PC-3 (cell line): Measurements from ENCODE around the gene AFG1L. TPM values are rescaled to one million over a fixed set of nuclear protein-coding genes. Genes with fewer than 3 reads are reported as not detected.
A peak's percentile ranks its signal among the peaks of the same experiment; 100 is the strongest.

Experiments
- ATAC-seq: fragments of 200-7000 bp; cut with Tn5 transposase; 2 replicates; pipeline ENCODE4 v1.9.1; 2020; ENCODE audit warnings: mild to moderate bottlenecking, moderate library complexity
- BruUV-seq: library from RNA; stranded (reverse); fragments of 400-500 nt; replicated peaks from 2 replicates; lab custom pipeline; 2021; lab: Mats Ljungman, UMichigan
- CTCF ChIA-PET: fragments of 300-600 bp; sonication (Branson Sonifier 250); formaldehyde crosslinking; loops from one replicate; lab custom pipeline; 2022; ENCODE audit warnings: antibody characterized with exemption; lab: Charles Lee
- POLR2A ChIA-PET: fragments of 300-600 bp; sonication (Branson Sonifier 250); formaldehyde crosslinking; loops from one replicate; lab custom pipeline; 2022; ENCODE audit warnings: antibody characterized with exemption; ENCODE audit not compliant: unreplicated experiment; lab: Charles Lee
- DNase-seq: peaks from one replicate; pipeline ENCODE4 v3.0.0-alpha.2; 2015
- H2AFZ ChIP-seq: fragments of 300-600 bp; sonication (generic); 2 replicates; pipeline ENCODE4 v1.6.0; 2016; ENCODE audit warnings: antibody characterized with exemption, low read length
- H3F3A ChIP-seq: fragments of 300-600 bp; sonication (generic); one replicate; pipeline ENCODE4 v1.6.0; 2017; ENCODE audit warnings: antibody characterized with exemption, low read length, control low read depth, mild to moderate bottlenecking; ENCODE audit not compliant: unreplicated experiment
- H3K27ac ChIP-seq: fragments of 300-600 bp; sonication (generic); 2 replicates; pipeline ENCODE4 v1.5.1; 2016; ENCODE audit warnings: mild to moderate bottlenecking, low read length
- H3K27me3 ChIP-seq: fragments of 300-600 bp; sonication (generic); 2 replicates; pipeline ENCODE4 v1.6.1; 2016; ENCODE audit warnings: low read length, mixed read lengths
- H3K36me3 ChIP-seq: fragments of 300-600 bp; sonication (generic); 2 replicates; pipeline ENCODE4 v1.6.1; 2016; ENCODE audit warnings: low read depth, mixed run types, low read length, mixed read lengths
- H3K4me1 ChIP-seq: fragments of 300-600 bp; sonication (generic); 2 replicates; pipeline ENCODE4 v1.5.1; 2016; ENCODE audit warnings: low read length; ENCODE audit not compliant: insufficient read depth
- H3K4me2 ChIP-seq: fragments of 300-600 bp; sonication (generic); 2 replicates; pipeline ENCODE4 v1.6.0; 2016; ENCODE audit warnings: low read length
- H3K4me3 ChIP-seq: fragments of 300-600 bp; sonication (generic); 2 replicates; pipeline ENCODE4 v1.5.1; 2016; ENCODE audit warnings: mild to moderate bottlenecking, low read length, mixed read lengths
- H3K79me2 ChIP-seq: fragments of 300-600 bp; sonication (generic); 2 replicates; pipeline ENCODE4 v1.6.1; 2017; ENCODE audit warnings: low read length, mixed read lengths
- H3K9ac ChIP-seq: fragments of 300-600 bp; sonication (generic); 2 replicates; pipeline ENCODE4 v1.6.0; 2016; ENCODE audit warnings: mild to moderate bottlenecking, low read length
- H3K9me2 ChIP-seq: fragments of 300-600 bp; sonication (generic); replicated peaks from 2 replicates; pipeline ENCODE4 v1.6.1; 2016; ENCODE audit warnings: mixed run types, low read length, mixed read lengths
- H3K9me3 ChIP-seq: fragments of 300-600 bp; sonication (generic); 2 replicates; pipeline ENCODE4 v1.6.1; 2016; ENCODE audit warnings: low read length, mixed read lengths
- H4K20me1 ChIP-seq: fragments of 300-600 bp; sonication (generic); 2 replicates; pipeline ENCODE4 v1.6.1; 2016; ENCODE audit warnings: low read length, mixed read lengths
- EZH2 ChIP-seq: fragments of 300-600 bp; sonication (generic); IDR thresholded peaks from one replicate; pipeline ENCODE4 v1.6.1; 2017; ENCODE audit warnings: antibody characterized with exemption, mild to moderate bottlenecking, low read length; ENCODE audit not compliant: unreplicated experiment
- EZH2phosphoT487 ChIP-seq: fragments of 300-600 bp; sonication (generic); IDR thresholded peaks from 2 replicates; pipeline ENCODE4 v1.6.1; 2018; ENCODE audit warnings: mild to moderate bottlenecking, antibody characterized with exemption, low read length, borderline replicate concordance
- intact Hi-C: fragments of 100-400 bp; cut with micrococcal nuclease; formaldehyde crosslinking; loops from 2 replicates; pipeline ENCODE4 v1.9.0; 2023
- total RNA-seq: library from RNA; depleted of rRNA; stranded (reverse); fragments of >200 nt; gene quantifications from 2 replicates; pipeline ENCODE4 v1.2.3, GENCODE V29; 2014
- TF ChIP-seq, protein P1 (sequence below): fragments of 300-600 bp; sonication (generic); conservative IDR thresholded peaks from 2 replicates; pipeline ENCODE4 v1.5.1; 2017; ENCODE audit warnings: antibody characterized with exemption, low read depth, mild to moderate bottlenecking, low read length

AFG1L gene
- total RNA-seq, 1 experiment from 2014 or later: 3.6 TPM

DNA sequence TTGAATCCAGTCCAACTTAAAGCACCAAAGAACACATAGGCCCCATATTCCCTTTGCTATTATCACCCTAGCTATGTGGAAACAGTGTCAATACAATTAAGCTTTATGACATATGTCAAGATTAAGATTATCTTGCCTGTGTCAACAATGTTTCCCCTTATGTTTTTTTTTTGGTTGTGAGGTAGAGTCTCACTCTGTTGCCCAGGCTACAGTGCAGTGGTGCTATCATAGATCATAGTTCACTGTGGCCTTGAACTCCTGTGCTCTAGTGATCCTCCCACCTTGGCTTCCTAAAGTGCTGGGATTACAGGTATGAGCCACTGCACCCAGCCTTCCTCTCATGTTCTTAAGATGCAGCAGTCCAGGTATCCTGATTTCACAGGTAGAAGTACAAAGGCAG lies 17.8 kb downstream of the AFG1L start:
- Histone ChIP-seq H3K79me2 (no peaks in the 10 kb centered on the region), H3K9me3 (no peaks in the 10 kb centered on the region), H3K4me1 (peaks cover 4% of the 10 kb centered on the region; the same call in 1 of the 2 replicates), H3K27ac (no peak overlapping the region), H3K4me3 (no peak overlapping the region), H3K4me2 (no peak overlapping the region), H3K9ac (no peak overlapping the region), H3K36me3 (no peaks in the 10 kb centered on the region), H3K9me2 (no peaks in the 10 kb centered on the region), H3F3A (no peaks in the 10 kb centered on the region), H3K27me3 (no peaks in the 10 kb centered on the region), H2AFZ (no peak overlapping the region), H4K20me1 (no peaks in the 10 kb centered on the region)
- ChIA-PET POLR2A (no interaction called here), CTCF (no interaction called here)
- intact Hi-C loops: no loop called here
- no TSS peak for BruUV-seq
- DNase-seq (no peak), ATAC-seq (no peak)
- no peak for TF ChIP-seq EZH2phosphoT487
- TF ChIP-seq, protein P1, sequence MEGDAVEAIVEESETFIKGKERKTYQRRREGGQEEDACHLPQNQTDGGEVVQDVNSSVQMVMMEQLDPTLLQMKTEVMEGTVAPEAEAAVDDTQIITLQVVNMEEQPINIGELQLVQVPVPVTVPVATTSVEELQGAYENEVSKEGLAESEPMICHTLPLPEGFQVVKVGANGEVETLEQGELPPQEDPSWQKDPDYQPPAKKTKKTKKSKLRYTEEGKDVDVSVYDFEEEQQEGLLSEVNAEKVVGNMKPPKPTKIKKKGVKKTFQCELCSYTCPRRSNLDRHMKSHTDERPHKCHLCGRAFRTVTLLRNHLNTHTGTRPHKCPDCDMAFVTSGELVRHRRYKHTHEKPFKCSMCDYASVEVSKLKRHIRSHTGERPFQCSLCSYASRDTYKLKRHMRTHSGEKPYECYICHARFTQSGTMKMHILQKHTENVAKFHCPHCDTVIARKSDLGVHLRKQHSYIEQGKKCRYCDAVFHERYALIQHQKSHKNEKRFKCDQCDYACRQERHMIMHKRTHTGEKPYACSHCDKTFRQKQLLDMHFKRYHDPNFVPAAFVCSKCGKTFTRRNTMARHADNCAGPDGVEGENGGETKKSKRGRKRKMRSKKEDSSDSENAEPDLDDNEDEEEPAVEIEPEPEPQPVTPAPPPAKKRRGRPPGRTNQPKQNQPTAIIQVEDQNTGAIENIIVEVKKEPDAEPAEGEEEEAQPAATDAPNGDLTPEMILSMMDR: no peak
- TF ChIP-seq EZH2: no peak

DNA sequence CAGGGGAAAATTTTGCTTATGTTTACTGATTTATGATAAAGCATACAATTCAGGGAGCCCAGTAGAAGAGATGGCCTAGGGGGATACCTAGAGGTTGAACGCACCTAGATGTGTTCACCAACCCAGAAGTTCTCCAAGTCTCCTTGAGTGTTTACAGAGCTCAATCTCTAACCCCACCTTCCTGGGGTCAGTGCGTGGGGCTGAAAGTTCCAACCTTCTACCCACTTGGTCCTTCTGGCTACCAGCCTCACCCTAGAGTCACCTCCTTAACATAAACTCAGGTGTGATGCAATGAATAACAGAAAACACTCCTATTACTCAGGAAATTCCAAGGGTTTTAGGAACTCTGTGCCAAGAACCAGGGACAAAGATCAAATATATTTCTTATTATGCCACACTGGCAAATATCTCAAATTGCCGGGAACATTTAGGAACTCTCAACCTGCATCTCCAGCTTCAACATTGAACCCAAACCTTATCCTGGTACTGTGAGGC lies 26.4 kb downstream of the AFG1L start:
- Histone ChIP-seq H2AFZ (no peak overlapping the region), H3K4me2 (no peak overlapping the region), H3K9me2 (no peaks in the 10 kb centered on the region), H3K79me2 (no peaks in the 10 kb centered on the region), H4K20me1 (no peaks in the 10 kb centered on the region), H3K27ac (no peak overlapping the region), H3K4me3 (no peak overlapping the region), H3F3A (no peaks in the 10 kb centered on the region), H3K36me3 (no peaks in the 10 kb centered on the region), H3K27me3 (no peaks in the 10 kb centered on the region), H3K9me3 (no peaks in the 10 kb centered on the region), H3K4me1 (no peaks in the 10 kb centered on the region), H3K9ac (no peak overlapping the region)
- TF ChIP-seq EZH2: no peak
- ChIA-PET POLR2A (no interaction called here), CTCF (no interaction called here)
- DNase-seq: peak; percentile 7
- intact Hi-C loops: no loop called here
- no TSS peak for BruUV-seq
- no peak for ATAC-seq

DNA sequence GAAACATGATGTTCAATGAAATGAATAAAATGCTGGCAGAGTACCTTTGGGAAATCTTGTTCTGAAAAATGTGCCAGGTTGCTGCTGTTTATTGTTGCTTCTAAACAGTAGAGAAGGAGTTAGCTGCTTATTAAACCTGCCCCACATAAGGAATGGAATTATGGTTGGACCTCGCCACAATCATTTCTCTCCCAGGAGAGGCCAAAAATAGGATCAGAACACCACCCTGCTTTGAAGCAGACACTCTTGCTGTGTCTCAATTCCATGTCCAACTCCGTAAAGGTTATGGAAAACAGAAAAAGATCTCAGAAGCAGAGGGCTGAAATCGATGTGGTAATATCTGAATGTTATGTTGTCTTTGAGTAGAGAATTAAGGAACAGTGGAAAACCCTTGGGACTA lies 27.9 kb downstream of the AFG1L start:
- CTCF ChIA-PET: no interaction called here

More for the DNA sequence above, 27.9 kb downstream of the AFG1L start:
- no peaks in the 10 kb centered on the region for H4K20me1 ChIP-seq
- H3K4me1 ChIP-seq: no peaks in the 10 kb centered on the region
- no peak overlapping the region for H3K27ac ChIP-seq
- no peak overlapping the region for H3K9ac ChIP-seq
- no peak overlapping the region for H2AFZ ChIP-seq
- no peak overlapping the region for H3K4me3 ChIP-seq
- H3K9me3 ChIP-seq: no peaks in the 10 kb centered on the region
- TF ChIP-seq, protein P1: no peak
- no peaks in the 10 kb centered on the region for H3K9me2 ChIP-seq
- no peaks in the 10 kb centered on the region for H3F3A ChIP-seq
- DNase-seq: no peak
- H3K79me2 ChIP-seq: no peaks in the 10 kb centered on the region
- BruUV-seq: no TSS peak
- POLR2A ChIA-PET: no interaction called here
- intact Hi-C loops: no loop called here
- H3K4me2 ChIP-seq: no peak overlapping the region
- no peaks in the 10 kb centered on the region for H3K27me3 ChIP-seq
- H3K36me3 ChIP-seq: no peaks in the 10 kb centered on the region
- ATAC-seq: no peak
